BE2C (cell line): ENCODE results near the gene STXBP5.

ENCODE experiments used
- DNase-seq: peaks from one replicate; pipeline ENCODE4 v3.0.0-alpha.2; 2020
- H3K27me3 ChIP-seq: fragments of 250-450 bp; sonication (Bioruptor Pico); 2 replicates; pipeline ENCODE4 v1.5.1; 2020; ENCODE audit warnings: mild to moderate bottlenecking
- H3K36me3 ChIP-seq: fragments of 250-450 bp; sonication (Bioruptor Pico); 2 replicates; pipeline ENCODE4 v1.5.1; 2020; ENCODE audit warnings: mild to moderate bottlenecking
- H3K4me1 ChIP-seq: fragments of 250-450 bp; sonication (Bioruptor Pico); 2 replicates; pipeline ENCODE4 v1.5.1; 2020
- H3K4me3 ChIP-seq: 2 replicates; pipeline ENCODE4 v1.5.1; 2011; ENCODE audit warnings: low read depth, low read length
- H3K9me3 ChIP-seq: fragments of 250-450 bp; sonication (Bioruptor Pico); 2 replicates; pipeline ENCODE4 v1.5.1; 2020
- TF ChIP-seq, protein P1 (sequence below): IDR thresholded peaks from 2 replicates; pipeline ENCODE4 v1.5.1; 2012; ENCODE audit warnings: mild to moderate bottlenecking, low read depth, low read length

The STXBP5 gene

DNA sequence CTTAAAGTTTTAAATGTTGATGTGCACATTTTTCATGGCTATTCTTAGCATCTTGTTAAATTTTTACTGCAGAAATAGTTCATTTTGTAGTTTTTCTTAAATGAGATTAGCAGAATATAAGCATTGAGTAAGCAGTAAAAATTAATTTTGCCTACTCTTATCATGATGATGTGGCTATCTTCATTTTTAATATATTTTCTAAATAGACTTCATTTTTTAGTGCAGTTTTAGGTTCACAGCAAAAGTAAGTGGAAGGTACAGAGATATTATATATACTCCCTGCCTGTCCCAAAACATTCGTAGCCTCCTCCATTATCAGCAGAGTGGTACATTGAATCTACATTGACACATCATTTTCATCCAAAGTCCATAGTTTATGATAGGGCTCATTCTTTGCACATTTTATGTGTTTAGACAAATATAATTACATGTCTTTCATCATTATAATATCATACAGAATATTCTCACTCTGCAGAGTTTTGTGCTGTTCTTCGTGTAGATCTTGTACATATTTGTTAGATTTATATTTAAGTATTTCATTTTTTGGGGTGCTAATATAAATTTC lies 13.7 kb downstream of the STXBP5 start:
- Histone ChIP-seq H3K4me1 (no peaks in the 10 kb centered on the region), H3K4me3 (no peak overlapping the region), H3K9me3 (no peaks in the 10 kb centered on the region), H3K36me3 (peaks cover 41% of the 10 kb centered on the region), H3K27me3 (no peaks in the 10 kb centered on the region)
- DNase-seq, result no peak
- TF ChIP-seq, protein P1, sequence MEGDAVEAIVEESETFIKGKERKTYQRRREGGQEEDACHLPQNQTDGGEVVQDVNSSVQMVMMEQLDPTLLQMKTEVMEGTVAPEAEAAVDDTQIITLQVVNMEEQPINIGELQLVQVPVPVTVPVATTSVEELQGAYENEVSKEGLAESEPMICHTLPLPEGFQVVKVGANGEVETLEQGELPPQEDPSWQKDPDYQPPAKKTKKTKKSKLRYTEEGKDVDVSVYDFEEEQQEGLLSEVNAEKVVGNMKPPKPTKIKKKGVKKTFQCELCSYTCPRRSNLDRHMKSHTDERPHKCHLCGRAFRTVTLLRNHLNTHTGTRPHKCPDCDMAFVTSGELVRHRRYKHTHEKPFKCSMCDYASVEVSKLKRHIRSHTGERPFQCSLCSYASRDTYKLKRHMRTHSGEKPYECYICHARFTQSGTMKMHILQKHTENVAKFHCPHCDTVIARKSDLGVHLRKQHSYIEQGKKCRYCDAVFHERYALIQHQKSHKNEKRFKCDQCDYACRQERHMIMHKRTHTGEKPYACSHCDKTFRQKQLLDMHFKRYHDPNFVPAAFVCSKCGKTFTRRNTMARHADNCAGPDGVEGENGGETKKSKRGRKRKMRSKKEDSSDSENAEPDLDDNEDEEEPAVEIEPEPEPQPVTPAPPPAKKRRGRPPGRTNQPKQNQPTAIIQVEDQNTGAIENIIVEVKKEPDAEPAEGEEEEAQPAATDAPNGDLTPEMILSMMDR, result no peak

- Histone ChIP-seq H3K4me3 (no peak overlapping the region), H3K27me3 (no peaks in the 10 kb centered on the region), H3K4me1 (no peaks in the 10 kb centered on the region), H3K36me3 (peaks cover 41% of the 10 kb centered on the region), H3K9me3 (no peaks in the 10 kb centered on the region)
- DNase-seq, result no peak
- TF ChIP-seq, protein P1, result no peak
These were observed 14.6 kb downstream of the STXBP5 start for GRCh38 chr6:147218797-147219196.

GRCh38 chr6:147219463-147219862 lies 15.2 kb downstream of the STXBP5 start:
- H3K27me3 ChIP-seq, result no peaks in the 10 kb centered on the region
- H3K9me3 ChIP-seq, result no peaks in the 10 kb centered on the region
- H3K4me3 ChIP-seq, result no peak overlapping the region
- peaks cover 39% of the 10 kb centered on the region for H3K36me3 ChIP-seq
- H3K4me1 ChIP-seq, result no peaks in the 10 kb centered on the region
- TF ChIP-seq, protein P1, result no peak
- DNase-seq, result no peak

DNA sequence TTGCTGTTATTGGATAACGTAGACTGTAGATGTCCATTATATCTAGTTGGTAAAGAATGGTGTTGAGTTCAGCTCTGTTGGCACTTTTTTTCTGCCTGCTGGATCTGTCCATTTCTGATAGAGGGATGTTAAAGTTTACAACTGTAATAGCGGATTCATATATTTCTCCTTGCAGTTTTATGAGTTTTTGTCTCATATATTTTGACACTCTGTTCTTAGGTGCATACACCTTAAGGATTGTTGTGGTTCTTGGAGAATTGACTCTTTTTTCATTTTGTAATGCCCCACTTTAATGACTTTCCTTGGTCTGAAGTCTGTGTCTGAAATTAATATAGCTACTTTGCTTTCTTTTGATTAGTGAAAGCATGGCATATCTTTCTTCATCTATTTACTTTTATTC lies 16.1 kb downstream of the STXBP5 start:
- Histone ChIP-seq H3K9me3 (no peaks in the 10 kb centered on the region), H3K4me3 (no peak overlapping the region), H3K4me1 (no peaks in the 10 kb centered on the region), H3K27me3 (no peaks in the 10 kb centered on the region), H3K36me3 (peaks cover 35% of the 10 kb centered on the region)
- no peak for DNase-seq
- TF ChIP-seq, protein P1, result no peak

DNA sequence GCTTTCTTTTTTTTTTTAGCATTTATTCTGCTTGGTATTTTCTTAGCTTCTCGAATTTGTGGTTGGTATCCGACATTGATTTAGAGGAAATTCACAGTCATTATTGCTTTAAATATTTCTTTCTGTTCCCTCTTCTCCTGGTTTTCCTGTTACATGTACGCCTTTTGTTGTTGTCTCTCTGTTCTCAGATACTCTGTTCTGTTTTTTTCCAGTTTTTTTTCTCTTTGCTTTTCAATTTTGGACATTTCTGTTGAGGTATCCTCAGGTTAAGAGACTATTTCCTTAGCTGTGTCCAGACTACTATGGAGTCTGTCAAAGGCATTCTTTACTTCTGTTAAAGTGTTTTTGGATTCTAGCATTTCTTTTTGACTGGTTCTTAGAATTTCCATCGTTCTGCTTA lies 17.5 kb downstream of the STXBP5 start:
- Histone ChIP-seq H3K4me1 (no peaks in the 10 kb centered on the region), H3K9me3 (no peaks in the 10 kb centered on the region), H3K4me3 (no peak overlapping the region), H3K36me3 (peaks cover 39% of the 10 kb centered on the region), H3K27me3 (no peaks in the 10 kb centered on the region)
- TF ChIP-seq, protein P1, result no peak
- no peak for DNase-seq

DNA sequence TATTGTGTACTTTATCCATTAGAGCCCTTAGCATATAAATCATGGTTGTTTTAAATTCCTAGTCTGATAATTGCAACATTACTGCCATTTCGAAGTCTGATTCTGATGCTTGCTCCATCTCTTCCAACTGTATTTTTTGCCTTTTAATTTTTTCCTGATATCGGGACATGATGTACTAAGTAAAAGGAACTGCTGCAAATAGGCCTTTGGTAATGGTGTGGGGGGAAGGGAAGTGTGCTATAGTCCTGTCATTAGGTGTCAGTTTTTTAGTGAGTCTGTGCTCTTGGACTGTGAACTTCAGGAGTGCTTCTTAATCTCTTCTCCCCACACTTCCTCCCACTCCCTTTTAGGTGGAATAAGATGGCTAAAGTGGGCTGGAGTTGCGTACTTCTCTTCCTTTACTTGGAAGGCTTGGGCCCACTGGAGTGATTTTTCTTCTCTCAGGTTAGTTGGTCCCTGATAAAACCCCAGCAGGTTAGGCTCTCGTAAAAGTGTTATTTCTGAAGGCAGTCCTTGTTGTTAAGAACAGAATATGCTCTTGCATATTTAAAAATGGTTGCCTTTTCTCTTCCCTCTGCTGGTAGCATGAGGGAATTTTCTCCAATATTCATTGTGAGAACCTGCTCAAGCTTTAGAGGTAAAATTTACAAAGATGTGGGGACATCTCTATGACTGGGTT lies 18.1 kb downstream of the STXBP5 start:
- no peak for DNase-seq

More for the DNA sequence above, 18.1 kb downstream of the STXBP5 start:
- Histone ChIP-seq H3K27me3 (no peaks in the 10 kb centered on the region), H3K4me1 (no peaks in the 10 kb centered on the region; the same call in 1 of the 2 replicates), H3K9me3 (no peaks in the 10 kb centered on the region), H3K4me3 (no peak overlapping the region), H3K36me3 (peaks cover 39% of the 10 kb centered on the region)
- TF ChIP-seq, protein P1, result peak; percentile 52
